GM12891 (cell line): ENCODE data around the gene RAB27B.

Experiments used
- POLR2A ChIP-seq: IDR thresholded peaks from 2 replicates; pipeline ENCODE4 v1.6.1; 2011; ENCODE audit warnings: low read depth, low read length, control low read depth
- SPI1 ChIP-seq: IDR thresholded peaks from 2 replicates; pipeline ENCODE4 v1.6.1; 2011; ENCODE audit warnings: low read depth, low read length, control low read depth
- TAF1 ChIP-seq: IDR thresholded peaks from 2 replicates; pipeline ENCODE4 v1.6.1; 2011; ENCODE audit warnings: low read depth, low read length, control low read depth

DNA sequence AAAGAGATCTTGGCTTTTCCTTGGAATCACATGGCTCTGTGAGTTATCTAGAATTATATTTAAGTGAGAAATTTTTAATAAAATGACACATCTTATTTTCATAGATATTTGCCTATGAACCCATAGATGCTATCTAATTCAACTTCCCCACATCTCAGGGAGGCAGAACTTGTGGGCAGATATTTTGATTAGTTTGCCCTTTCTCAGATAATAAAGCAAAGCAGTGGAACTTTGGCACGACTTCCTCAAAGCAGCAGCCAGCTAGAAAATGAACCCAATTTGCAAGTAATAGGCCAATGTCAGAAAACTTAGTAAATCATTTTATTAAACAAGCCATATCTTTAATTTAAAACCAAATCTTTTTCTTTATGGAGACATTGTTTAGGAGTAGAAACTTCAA lies 32.7 kb downstream of the RAB27B start:
- no peak for TF ChIP-seq POLR2A
- no peak for TF ChIP-seq TAF1
- no peak for TF ChIP-seq SPI1
